ENCODE data around the gene SDF4. TPM values are rescaled to one million over a fixed set of nuclear protein-coding genes. Genes with fewer than 3 reads are reported as not detected.

SDF4 gene
- total RNA-seq, 1 experiment from 2014 or later: 254 TPM

DNA sequence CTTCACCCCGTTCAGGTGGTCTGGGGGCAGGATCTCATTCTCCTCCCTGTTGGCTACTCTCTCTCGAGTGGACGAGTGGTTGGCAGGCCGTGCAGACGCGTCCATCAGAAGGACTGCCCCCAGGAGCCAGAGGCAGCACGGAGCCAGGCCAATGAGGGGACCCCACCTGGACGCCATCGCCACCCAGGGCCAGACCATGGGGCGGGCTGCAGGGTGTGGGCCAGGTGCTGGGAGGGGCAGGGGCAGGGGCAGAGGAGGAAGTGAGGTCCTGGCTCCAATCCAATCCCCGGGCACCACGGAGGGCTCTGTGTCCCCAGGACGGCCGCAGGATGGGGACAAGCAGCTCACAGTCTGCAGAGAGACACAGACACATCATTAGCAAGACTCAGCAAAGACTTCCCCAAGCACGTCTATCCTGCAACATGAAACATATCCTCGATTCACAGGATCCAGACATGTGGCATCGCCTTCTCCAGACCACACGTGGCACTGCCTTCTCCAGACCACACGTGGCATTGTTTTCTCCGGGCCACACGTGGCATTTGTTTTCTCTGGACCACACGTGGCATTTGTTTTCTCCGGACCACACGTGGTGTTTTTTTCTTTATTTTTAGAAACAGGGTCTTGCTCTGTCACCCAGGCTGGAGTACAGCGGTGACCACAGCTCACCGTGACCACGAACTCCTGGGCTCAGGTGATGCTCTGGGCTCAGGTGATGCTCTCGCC lies 3.0 kb downstream of the SDF4 start:
- Histone ChIP-seq H3K4me3 (ENCODE audit: low read length) (no peak overlapping the region), H3K9me2 (replicated peaks; ENCODE audit: low read length) (no peaks in the 10 kb centered on the region), H3K4me1 (ENCODE audit: insufficient read depth, low read length) (peaks cover 21% of the 10 kb centered on the region), H3K9me3 (ENCODE audit: low read length) (no peaks in the 10 kb centered on the region), H2AFZ (ENCODE audit: low read length) (no peak overlapping the region), H3F3A (ENCODE audit: low read length, unreplicated experiment) (no peaks in the 10 kb centered on the region), H4K20me1 (ENCODE audit: low read length) (peaks cover 18% of the 10 kb centered on the region), H3K27me3 (ENCODE audit: low read length) (no peaks in the 10 kb centered on the region), H3K36me3 (ENCODE audit: low read depth, low read length) (peaks cover 35% of the 10 kb centered on the region), H3K27ac (ENCODE audit: low read length) (no peak overlapping the region), H3K9ac (ENCODE audit: low read length) (no peak overlapping the region), H3K4me2 (ENCODE audit: low read length) (no peak overlapping the region), H3K79me2 (ENCODE audit: low read length) (peaks cover 86% of the 10 kb centered on the region)
- intact Hi-C loops (cut with micrococcal nuclease): no loop called here
- BruUV-seq (replicated peaks): no TSS peak
- POLR2A ChIA-PET (ENCODE audit: unreplicated experiment): no interaction called here
- ATAC-seq: no peak
- DNase-seq: no peak
- CTCF ChIA-PET: no interaction called here
- TF ChIP-seq EZH2phosphoT487 (IDR thresholded peaks at IDR 0.05; ENCODE audit: borderline replicate concordance, low read length) (no peak), EZH2 (IDR thresholded peaks at IDR 0.05; ENCODE audit: low read length, unreplicated experiment) (no peak)
- TF ChIP-seq, protein P1, sequence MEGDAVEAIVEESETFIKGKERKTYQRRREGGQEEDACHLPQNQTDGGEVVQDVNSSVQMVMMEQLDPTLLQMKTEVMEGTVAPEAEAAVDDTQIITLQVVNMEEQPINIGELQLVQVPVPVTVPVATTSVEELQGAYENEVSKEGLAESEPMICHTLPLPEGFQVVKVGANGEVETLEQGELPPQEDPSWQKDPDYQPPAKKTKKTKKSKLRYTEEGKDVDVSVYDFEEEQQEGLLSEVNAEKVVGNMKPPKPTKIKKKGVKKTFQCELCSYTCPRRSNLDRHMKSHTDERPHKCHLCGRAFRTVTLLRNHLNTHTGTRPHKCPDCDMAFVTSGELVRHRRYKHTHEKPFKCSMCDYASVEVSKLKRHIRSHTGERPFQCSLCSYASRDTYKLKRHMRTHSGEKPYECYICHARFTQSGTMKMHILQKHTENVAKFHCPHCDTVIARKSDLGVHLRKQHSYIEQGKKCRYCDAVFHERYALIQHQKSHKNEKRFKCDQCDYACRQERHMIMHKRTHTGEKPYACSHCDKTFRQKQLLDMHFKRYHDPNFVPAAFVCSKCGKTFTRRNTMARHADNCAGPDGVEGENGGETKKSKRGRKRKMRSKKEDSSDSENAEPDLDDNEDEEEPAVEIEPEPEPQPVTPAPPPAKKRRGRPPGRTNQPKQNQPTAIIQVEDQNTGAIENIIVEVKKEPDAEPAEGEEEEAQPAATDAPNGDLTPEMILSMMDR (conservative IDR thresholded peaks at IDR 0.05; ENCODE audit: low read depth, low read length): no peak

DNA sequence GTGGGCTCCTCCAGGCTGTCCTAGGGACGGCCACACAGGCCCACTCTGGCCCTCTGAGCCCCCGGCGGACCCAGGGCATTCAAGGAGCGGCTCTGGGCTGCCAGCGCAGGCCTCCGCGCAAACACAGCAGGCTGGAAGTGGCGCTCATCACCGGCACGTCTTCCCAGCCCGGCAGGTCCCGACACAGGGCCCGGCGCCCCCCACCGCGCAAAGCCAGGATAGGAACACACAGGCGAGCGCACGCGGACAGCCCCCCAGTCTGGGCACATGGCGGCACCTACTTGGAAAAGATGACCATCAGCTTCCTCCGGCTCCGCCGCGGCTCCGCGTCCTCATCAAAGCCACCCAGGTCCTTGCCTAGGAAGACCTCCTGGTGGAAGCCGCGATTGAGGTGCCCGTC lies 3.6 kb downstream of the SDF4 start:
- H4K20me1 ChIP-seq (ENCODE audit: low read length): peaks cover 18% of the 10 kb centered on the region
- H3K4me1 ChIP-seq (ENCODE audit: insufficient read depth, low read length): peaks cover 15% of the 10 kb centered on the region
- no peaks in the 10 kb centered on the region for H3K9me3 ChIP-seq (ENCODE audit: low read length)
- H3K9ac ChIP-seq (ENCODE audit: low read length): no peak overlapping the region
- H3K79me2 ChIP-seq (ENCODE audit: low read length): peaks cover 81% of the 10 kb centered on the region
- no peak overlapping the region for H2AFZ ChIP-seq (ENCODE audit: low read length)
- no peak overlapping the region for H3K4me3 ChIP-seq (ENCODE audit: low read length)
- H3K36me3 ChIP-seq (ENCODE audit: low read depth, low read length): peaks cover 38% of the 10 kb centered on the region
- ChIA-PET POLR2A (ENCODE audit: unreplicated experiment) (no interaction called here), CTCF (no interaction called here)
- intact Hi-C loops (cut with micrococcal nuclease): no loop called here
- ATAC-seq (no peak), DNase-seq (no peak)
- H3F3A ChIP-seq (ENCODE audit: low read length, unreplicated experiment): no peaks in the 10 kb centered on the region
- no peaks in the 10 kb centered on the region for H3K27me3 ChIP-seq (ENCODE audit: low read length)
- H3K4me2 ChIP-seq (ENCODE audit: low read length): no peak overlapping the region
- H3K9me2 ChIP-seq (replicated peaks; ENCODE audit: low read length): no peaks in the 10 kb centered on the region
- no peak for TF ChIP-seq EZH2 (IDR thresholded peaks at IDR 0.05; ENCODE audit: low read length, unreplicated experiment)
- no peak overlapping the region for H3K27ac ChIP-seq (ENCODE audit: low read length)
- BruUV-seq (replicated peaks): no TSS peak

DNA sequence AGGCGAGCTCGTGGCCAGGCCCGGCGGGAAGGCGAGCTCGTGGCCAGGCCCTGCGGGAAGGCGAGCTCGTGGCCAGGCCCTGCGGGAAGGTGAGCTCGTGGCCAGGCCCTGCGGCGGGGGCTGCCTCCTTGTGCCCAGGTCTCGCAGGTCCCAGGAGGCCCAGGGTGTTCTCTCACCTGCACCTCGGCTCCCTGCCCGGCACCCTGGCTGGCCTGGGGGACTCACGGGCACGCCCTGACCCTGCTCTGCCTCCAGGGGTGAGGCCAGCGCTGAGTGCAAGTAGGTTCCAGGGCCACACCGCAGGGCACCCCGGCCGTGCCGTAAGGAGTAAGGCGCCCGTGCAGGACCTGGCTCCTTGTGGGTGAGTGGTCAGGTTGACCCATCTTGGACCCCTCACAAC lies 4.4 kb downstream of the SDF4 start:
- Histone ChIP-seq H3K36me3 (ENCODE audit: low read depth, low read length) (peaks cover 46% of the 10 kb centered on the region), H3K27me3 (ENCODE audit: low read length) (no peaks in the 10 kb centered on the region), H3K4me3 (ENCODE audit: low read length) (no peak overlapping the region), H4K20me1 (ENCODE audit: low read length) (peaks cover 18% of the 10 kb centered on the region), H3K4me1 (ENCODE audit: insufficient read depth, low read length) (peaks cover 10% of the 10 kb centered on the region), H3K9ac (ENCODE audit: low read length) (no peak overlapping the region), H3K27ac (ENCODE audit: low read length) (no peak overlapping the region), H3K9me2 (replicated peaks; ENCODE audit: low read length) (no peaks in the 10 kb centered on the region), H3K79me2 (ENCODE audit: low read length) (peaks cover 73% of the 10 kb centered on the region), H2AFZ (ENCODE audit: low read length) (no peak overlapping the region), H3K9me3 (ENCODE audit: low read length) (no peaks in the 10 kb centered on the region), H3K4me2 (ENCODE audit: low read length) (no peak overlapping the region), H3F3A (ENCODE audit: low read length, unreplicated experiment) (no peaks in the 10 kb centered on the region)
- ATAC-seq (no peak), DNase-seq (no peak)
- BruUV-seq (replicated peaks): no TSS peak
- TF ChIP-seq, protein P1 (conservative IDR thresholded peaks at IDR 0.05; ENCODE audit: low read depth, low read length): no peak
- no peak for TF ChIP-seq EZH2 (IDR thresholded peaks at IDR 0.05; ENCODE audit: low read length, unreplicated experiment)
- no peak for TF ChIP-seq EZH2phosphoT487 (IDR thresholded peaks at IDR 0.05; ENCODE audit: borderline replicate concordance, low read length)
- ChIA-PET POLR2A (ENCODE audit: unreplicated experiment) (no interaction called here), CTCF (no interaction called here)
- intact Hi-C loops (cut with micrococcal nuclease): no loop called here

Data from PC-3 (cell line).